ENCODE data around the gene ELOVL5. TPM values are rescaled to one million over a fixed set of nuclear protein-coding genes. Genes with fewer than 3 reads are reported as not detected.

ELOVL5 gene
- total and polyA plus RNA-seq, 2 experiments from 2014 or later = 83.3 to 180 TPM

GRCh38 chr6:53366128-53366641 is 17.4 kb upstream of the ELOVL5 start:
- Mint-ChIP-seq H3K9me3 (peaks cover 26% of the 10 kb centered on the region), H3K27me3 (ENCODE audit: insufficient read depth, low read depth, poor library complexity) (peaks cover 2% of the 10 kb centered on the region), H3K4me3 (no peak overlapping the region), H3K27ac (no peak overlapping the region), H3K4me1 (peaks cover 2% of the 10 kb centered on the region; the same call in 1 of the 3 replicates), H3K36me3 (ENCODE audit: low read depth) (peaks cover 7% of the 10 kb centered on the region; the same call in 2 of the 3 replicates)
- Histone ChIP-seq H2AFZ (no peak overlapping the region), H4K20me1 (replicated peaks; ENCODE audit: insufficient read depth) (no peaks in the 10 kb centered on the region), H3K4me1 (ENCODE audit: insufficient read depth) (no peaks in the 10 kb centered on the region), H3K27me3 (ENCODE audit: insufficient read depth) (no peaks in the 10 kb centered on the region), H3F3A (replicated peaks; ENCODE audit: low read depth) (no peaks in the 10 kb centered on the region), H3K4me2 (no peak overlapping the region), H3K79me2 (replicated peaks; ENCODE audit: insufficient read depth) (no peaks in the 10 kb centered on the region), H3K27ac (ENCODE audit: low read depth) (no peak overlapping the region), H3K4me3 (no peak overlapping the region), H3K9me2 (ENCODE audit: insufficient read depth) (no peaks in the 10 kb centered on the region), H3K36me3 (ENCODE audit: insufficient read depth) (no peaks in the 10 kb centered on the region)
- no peak for TF ChIP-seq REST (IDR thresholded peaks at IDR 0.05; ENCODE audit: unreplicated experiment)
- TF ChIP-seq, protein P1, sequence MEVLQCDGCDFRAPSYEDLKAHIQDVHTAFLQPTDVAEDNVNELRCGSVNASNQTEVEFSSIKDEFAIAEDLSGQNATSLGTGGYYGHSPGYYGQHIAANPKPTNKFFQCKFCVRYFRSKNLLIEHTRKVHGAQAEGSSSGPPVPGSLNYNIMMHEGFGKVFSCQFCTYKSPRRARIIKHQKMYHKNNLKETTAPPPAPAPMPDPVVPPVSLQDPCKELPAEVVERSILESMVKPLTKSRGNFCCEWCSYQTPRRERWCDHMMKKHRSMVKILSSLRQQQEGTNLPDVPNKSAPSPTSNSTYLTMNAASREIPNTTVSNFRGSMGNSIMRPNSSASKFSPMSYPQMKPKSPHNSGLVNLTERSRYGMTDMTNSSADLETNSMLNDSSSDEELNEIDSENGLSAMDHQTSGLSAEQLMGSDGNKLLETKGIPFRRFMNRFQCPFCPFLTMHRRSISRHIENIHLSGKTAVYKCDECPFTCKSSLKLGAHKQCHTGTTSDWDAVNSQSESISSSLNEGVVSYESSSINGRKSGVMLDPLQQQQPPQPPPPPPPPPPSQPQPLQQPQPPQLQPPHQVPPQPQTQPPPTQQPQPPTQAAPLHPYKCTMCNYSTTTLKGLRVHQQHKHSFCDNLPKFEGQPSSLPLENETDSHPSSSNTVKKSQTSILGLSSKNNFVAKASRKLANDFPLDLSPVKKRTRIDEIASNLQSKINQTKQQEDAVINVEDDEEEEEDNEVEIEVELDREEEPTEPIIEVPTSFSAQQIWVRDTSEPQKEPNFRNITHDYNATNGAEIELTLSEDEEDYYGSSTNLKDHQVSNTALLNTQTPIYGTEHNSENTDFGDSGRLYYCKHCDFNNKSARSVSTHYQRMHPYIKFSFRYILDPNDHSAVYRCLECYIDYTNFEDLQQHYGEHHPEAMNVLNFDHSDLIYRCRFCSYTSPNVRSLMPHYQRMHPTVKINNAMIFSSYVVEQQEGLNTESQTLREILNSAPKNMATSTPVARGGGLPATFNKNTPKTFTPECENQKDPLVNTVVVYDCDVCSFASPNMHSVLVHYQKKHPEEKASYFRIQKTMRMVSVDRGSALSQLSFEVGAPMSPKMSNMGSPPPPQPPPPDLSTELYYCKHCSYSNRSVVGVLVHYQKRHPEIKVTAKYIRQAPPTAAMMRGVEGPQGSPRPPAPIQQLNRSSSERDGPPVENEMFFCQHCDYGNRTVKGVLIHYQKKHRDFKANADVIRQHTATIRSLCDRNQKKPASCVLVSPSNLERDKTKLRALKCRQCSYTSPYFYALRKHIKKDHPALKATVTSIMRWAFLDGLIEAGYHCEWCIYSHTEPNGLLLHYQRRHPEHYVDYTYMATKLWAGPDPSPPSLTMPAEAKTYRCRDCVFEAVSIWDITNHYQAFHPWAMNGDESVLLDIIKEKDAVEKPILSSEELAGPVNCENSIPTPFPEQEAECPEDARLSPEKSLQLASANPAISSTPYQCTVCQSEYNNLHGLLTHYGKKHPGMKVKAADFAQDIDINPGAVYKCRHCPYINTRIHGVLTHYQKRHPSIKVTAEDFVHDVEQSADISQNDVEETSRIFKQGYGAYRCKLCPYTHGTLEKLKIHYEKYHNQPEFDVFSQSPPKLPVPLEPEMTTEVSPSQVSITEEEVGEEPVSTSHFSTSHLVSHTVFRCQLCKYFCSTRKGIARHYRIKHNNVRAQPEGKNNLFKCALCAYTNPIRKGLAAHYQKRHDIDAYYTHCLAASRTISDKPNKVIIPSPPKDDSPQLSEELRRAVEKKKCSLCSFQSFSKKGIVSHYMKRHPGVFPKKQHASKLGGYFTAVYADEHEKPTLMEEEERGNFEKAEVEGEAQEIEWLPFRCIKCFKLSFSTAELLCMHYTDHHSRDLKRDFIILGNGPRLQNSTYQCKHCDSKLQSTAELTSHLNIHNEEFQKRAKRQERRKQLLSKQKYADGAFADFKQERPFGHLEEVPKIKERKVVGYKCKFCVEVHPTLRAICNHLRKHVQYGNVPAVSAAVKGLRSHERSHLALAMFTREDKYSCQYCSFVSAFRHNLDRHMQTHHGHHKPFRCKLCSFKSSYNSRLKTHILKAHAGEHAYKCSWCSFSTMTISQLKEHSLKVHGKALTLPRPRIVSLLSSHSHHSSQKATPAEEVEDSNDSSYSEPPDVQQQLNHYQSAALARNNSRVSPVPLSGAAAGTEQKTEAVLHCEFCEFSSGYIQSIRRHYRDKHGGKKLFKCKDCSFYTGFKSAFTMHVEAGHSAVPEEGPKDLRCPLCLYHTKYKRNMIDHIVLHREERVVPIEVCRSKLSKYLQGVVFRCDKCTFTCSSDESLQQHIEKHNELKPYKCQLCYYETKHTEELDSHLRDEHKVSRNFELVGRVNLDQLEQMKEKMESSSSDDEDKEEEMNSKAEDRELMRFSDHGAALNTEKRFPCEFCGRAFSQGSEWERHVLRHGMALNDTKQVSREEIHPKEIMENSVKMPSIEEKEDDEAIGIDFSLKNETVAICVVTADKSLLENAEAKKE (CRISPR knock-in tag; IDR thresholded peaks at IDR 0.05) = no peak
- TF ChIP-seq EZH2phosphoT487 (IDR thresholded peaks at IDR 0.05; ENCODE audit: unreplicated experiment) = no peak
- TF ChIP-seq STAT1 (IDR thresholded peaks at IDR 0.05; ENCODE audit: unreplicated experiment) = no peak
- no peak for TF ChIP-seq CTCF (conservative IDR thresholded peaks at IDR 0.05; ENCODE audit: low read depth in 2 of 2)
- no peak for TF ChIP-seq NANOG (IDR thresholded peaks at IDR 0.05; ENCODE audit: borderline replicate concordance)
- no peak for TF ChIP-seq ZNF114 (CRISPR knock-in tag; IDR thresholded peaks at IDR 0.05)
- no peak for TF ChIP-seq CREB1 (CRISPR knock-in tag; IDR thresholded peaks at IDR 0.05; ENCODE audit: low read depth)
- TF ChIP-seq JUNB (IDR thresholded peaks at IDR 0.05; ENCODE audit: unreplicated experiment) = no peak
- no peak for TF ChIP-seq POLR2AphosphoS5 (IDR thresholded peaks at IDR 0.05; ENCODE audit: low read depth)
- TF ChIP-seq EZH2 (IDR thresholded peaks at IDR 0.05; ENCODE audit: low read depth, unreplicated experiment) = no peak
- no peak for TF ChIP-seq ZNF331 (CRISPR knock-in tag; IDR thresholded peaks at IDR 0.05; ENCODE audit: low read depth)
- TF ChIP-seq ETS1 (IDR thresholded peaks at IDR 0.05) = no peak
- ATAC-seq = no peak
- no peak for DNase-seq (ENCODE audit: low spot score)

Measured in GM23338 (cell line).